Tibial nerve (tissue), 3 donors: Measurements from ENCODE around the gene EXOG.

Source experiments
- POLR2A ChIP-seq, 2 donors: fragments of 450-650 bp; IDR thresholded peaks; one replicate each; pipeline ENCODE4 v1.6.1; 2017; ENCODE audit warnings: antibody characterized with exemption in 2 of 2, mild to moderate bottlenecking in 2 of 2, moderate library complexity in 2 of 2
- TF ChIP-seq, protein P1 (sequence below), 5 experiments: fragments of 200-600 bp in 3 of 5; fragments of 450-650 bp in 2 of 5; sonication (generic) in 3 of 5; IDR thresholded peaks; one replicate each; pipeline ENCODE4 v1.5.1; 2016 to 2019; ENCODE audit warnings: antibody characterized with exemption in 5 of 5, mild to moderate bottlenecking in 3 of 5, moderate library complexity in 2 of 5

- TF ChIP-seq POLR2A (IDR thresholded peaks at IDR 0.05), result no peak
- TF ChIP-seq, protein P1, sequence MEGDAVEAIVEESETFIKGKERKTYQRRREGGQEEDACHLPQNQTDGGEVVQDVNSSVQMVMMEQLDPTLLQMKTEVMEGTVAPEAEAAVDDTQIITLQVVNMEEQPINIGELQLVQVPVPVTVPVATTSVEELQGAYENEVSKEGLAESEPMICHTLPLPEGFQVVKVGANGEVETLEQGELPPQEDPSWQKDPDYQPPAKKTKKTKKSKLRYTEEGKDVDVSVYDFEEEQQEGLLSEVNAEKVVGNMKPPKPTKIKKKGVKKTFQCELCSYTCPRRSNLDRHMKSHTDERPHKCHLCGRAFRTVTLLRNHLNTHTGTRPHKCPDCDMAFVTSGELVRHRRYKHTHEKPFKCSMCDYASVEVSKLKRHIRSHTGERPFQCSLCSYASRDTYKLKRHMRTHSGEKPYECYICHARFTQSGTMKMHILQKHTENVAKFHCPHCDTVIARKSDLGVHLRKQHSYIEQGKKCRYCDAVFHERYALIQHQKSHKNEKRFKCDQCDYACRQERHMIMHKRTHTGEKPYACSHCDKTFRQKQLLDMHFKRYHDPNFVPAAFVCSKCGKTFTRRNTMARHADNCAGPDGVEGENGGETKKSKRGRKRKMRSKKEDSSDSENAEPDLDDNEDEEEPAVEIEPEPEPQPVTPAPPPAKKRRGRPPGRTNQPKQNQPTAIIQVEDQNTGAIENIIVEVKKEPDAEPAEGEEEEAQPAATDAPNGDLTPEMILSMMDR (IDR thresholded peaks at IDR 0.05), result no peak
Observed at GRCh38 chr3:38510631-38511030, 14.5 kb downstream of the EXOG start.
